Uterus (tissue), 2 donors: ENCODE measurements around the gene ACO2.

Source experiments
- POLR2A ChIP-seq, 2 donors: fragments of 450-650 bp; IDR thresholded peaks; one replicate each; pipeline ENCODE4 v1.6.1; 2016; ENCODE audit warnings: antibody characterized with exemption in 2 of 2, mild to moderate bottlenecking in 1 of 2, moderate library complexity in 1 of 2
- TF ChIP-seq, protein P1 (sequence below), 4 experiments: fragments of 200-600 bp in 2 of 4; fragments of 450-650 bp in 2 of 4; sonication (generic) in 2 of 4; IDR thresholded peaks; one replicate each; pipeline ENCODE4 v1.5.1; 2016 to 2019; ENCODE audit warnings: antibody characterized with exemption in 4 of 4, mild to moderate bottlenecking in 2 of 4, moderate library complexity in 1 of 4

DNA sequence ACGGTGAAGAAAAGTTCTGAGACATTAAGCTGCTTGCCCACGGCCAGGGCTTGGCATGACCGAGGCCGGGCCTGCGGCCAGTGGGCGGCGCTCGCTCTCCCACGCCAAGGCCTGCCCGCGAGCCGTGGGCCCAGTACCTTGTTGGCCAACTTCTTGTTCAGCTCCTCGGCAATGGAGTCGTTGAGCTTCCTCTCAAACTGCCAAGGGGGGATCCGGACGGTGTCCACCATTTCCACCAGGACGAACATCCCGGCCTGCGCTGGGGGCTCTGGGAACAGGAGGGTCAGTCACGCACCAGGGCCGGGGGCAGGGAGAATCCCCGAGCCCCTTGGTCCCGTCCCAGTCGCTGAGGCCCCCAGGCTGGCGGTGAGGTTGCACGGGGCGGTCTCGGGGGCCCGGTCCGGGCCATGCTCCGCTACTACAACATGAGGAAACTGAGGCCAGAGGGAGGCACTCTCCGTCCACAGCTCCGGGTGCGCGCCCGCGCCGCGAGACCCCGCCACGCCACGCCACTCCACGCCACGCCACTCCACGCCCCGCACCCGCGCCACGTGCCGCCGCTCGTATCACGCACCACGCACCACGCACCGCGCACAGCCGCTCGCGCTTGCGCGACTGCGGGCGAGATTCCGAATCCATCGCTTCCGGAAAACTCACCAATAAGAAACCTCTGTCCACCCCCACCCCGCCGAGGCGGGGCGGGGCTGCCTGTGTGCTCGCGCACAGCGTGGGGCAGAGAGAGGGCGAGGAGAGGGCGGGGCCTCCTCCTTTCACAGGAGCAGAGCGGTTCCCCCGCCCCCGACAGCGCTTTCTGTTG is 75.1 kb downstream of the ACO2 start, which contains the start of gene POLR3H:
- TF ChIP-seq POLR2A (IDR thresholded peaks at IDR 0.05) = peak; percentile 56 to 58
- TF ChIP-seq, protein P1, sequence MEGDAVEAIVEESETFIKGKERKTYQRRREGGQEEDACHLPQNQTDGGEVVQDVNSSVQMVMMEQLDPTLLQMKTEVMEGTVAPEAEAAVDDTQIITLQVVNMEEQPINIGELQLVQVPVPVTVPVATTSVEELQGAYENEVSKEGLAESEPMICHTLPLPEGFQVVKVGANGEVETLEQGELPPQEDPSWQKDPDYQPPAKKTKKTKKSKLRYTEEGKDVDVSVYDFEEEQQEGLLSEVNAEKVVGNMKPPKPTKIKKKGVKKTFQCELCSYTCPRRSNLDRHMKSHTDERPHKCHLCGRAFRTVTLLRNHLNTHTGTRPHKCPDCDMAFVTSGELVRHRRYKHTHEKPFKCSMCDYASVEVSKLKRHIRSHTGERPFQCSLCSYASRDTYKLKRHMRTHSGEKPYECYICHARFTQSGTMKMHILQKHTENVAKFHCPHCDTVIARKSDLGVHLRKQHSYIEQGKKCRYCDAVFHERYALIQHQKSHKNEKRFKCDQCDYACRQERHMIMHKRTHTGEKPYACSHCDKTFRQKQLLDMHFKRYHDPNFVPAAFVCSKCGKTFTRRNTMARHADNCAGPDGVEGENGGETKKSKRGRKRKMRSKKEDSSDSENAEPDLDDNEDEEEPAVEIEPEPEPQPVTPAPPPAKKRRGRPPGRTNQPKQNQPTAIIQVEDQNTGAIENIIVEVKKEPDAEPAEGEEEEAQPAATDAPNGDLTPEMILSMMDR (IDR thresholded peaks at IDR 0.05) = peak; percentile 64 to 76 (median 72)
